ENCODE results near the gene DIP2A. TPM values are rescaled to one million over a fixed set of nuclear protein-coding genes. Genes with fewer than 3 reads are reported as not detected.

The DIP2A gene
- total and polyA plus RNA-seq, 2 of the 8 experiments (the other 6 are each of a cell fraction or from before 2014, with no cell fraction given), result 16.0 to 27.1 TPM

DNA sequence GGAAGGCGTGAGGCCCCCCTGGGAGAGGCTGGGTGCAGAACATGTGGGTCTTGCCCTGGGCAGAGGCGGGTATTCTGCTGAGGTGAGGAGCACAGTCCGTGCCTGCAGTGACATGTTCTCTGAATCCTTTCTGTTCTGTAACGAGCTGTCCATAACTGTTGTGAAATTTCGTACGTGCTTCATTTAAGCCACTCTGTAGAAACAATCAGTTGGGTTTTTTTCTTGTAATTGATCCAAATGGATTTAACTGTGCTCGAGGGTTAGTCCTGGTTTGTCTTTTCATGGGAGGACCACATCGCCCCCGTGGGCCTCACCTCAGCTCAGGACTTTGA is 45.4 kb upstream of the DIP2A start (continued):
- no peak for TF ChIP-seq HDAC2 (IDR thresholded peaks at IDR 0.05; ENCODE audit: borderline replicate concordance in 1 of 2, low read depth in 2 of 2, low read length in 2 of 2)
- no peak for TF ChIP-seq SRF (IDR thresholded peaks at IDR 0.05; ENCODE audit: low read depth, low read length)
- TF ChIP-seq, protein P1, sequence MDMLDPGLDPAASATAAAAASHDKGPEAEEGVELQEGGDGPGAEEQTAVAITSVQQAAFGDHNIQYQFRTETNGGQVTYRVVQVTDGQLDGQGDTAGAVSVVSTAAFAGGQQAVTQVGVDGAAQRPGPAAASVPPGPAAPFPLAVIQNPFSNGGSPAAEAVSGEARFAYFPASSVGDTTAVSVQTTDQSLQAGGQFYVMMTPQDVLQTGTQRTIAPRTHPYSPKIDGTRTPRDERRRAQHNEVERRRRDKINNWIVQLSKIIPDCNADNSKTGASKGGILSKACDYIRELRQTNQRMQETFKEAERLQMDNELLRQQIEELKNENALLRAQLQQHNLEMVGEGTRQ (IDR thresholded peaks at IDR 0.05; ENCODE audit: low read length), result no peak
